Activated CD8-positive, alpha-beta T cell treated with anti-CD3 and anti-CD28 coated beads, Interleukin-2, amount 10 ng/mL, durations not matched to agents 7 days and 5 days (primary cell): ENCODE data around the gene SETD2. TPM values are rescaled to one million over a fixed set of nuclear protein-coding genes. Genes with fewer than 3 reads are reported as not detected.
"Not testable (repeated sequence)": the region's sequence is repeated elsewhere in the genome, so short reads cannot be mapped to it uniquely, and the experiment has no call there.

Source experiments
- ATAC-seq: fragments of 150-1000 bp; cut with Tn5 transposase; one replicate; pipeline ENCODE4 v1.10.0; 2021; ENCODE audit warnings: moderate library complexity
- CTCF ChIA-PET: fragments of 350-600 bp; sonication (Branson Sonifier 250); formaldehyde crosslinking; loops from one replicate; lab custom pipeline; 2021; ENCODE audit warnings: antibody characterized with exemption; lab: Charles Lee
- POLR2A ChIA-PET: fragments of 350-600 bp; sonication (Branson Sonifier 250); formaldehyde crosslinking; loops from one replicate; lab custom pipeline; 2021; ENCODE audit warnings: antibody characterized with exemption; lab: Charles Lee
- DNase-seq: peaks from one replicate; pipeline ENCODE4 v3.0.0-alpha.2; 2020
- H3K27ac Mint-ChIP-seq: one replicate; pipeline ENCODE4 v1.8.0; 2021; ENCODE audit warnings: mild to moderate bottlenecking, mixed read lengths
- H3K27me3 Mint-ChIP-seq: one replicate; pipeline ENCODE4 v1.8.0; 2021; ENCODE audit warnings: low read depth, mixed read lengths
- H3K36me3 Mint-ChIP-seq: one replicate; pipeline ENCODE4 v1.8.0; 2021; ENCODE audit warnings: low read depth, mixed read lengths
- H3K4me1 Mint-ChIP-seq: one replicate; pipeline ENCODE4 v1.8.0; 2021; ENCODE audit warnings: low read depth, mixed read lengths
- H3K4me3 Mint-ChIP-seq: one replicate; pipeline ENCODE4 v1.8.0; 2021; ENCODE audit warnings: mild to moderate bottlenecking, mixed read lengths
- H3K9me3 Mint-ChIP-seq: one replicate; pipeline ENCODE4 v1.8.0; 2022; ENCODE audit warnings: mixed read lengths; ENCODE audit not compliant: insufficient read depth
- total RNA-seq, 2 experiments: library from RNA; stranded (reverse); gene quantifications; one replicate each; pipeline ENCODE4 v1.2.3, GENCODE V29; 2021

The SETD2 gene
- total RNA-seq, 2 experiments from 2014 or later: 43.1 to 48.1 TPM

- Mint-ChIP-seq H3K27ac (no peak overlapping the region), H3K36me3 (peaks cover 34% of the 10 kb centered on the region), H3K4me1 (no peaks in the 10 kb centered on the region), H3K4me3 (no peak overlapping the region), H3K27me3 (no peaks in the 10 kb centered on the region), H3K9me3 (no peaks in the 10 kb centered on the region)
- no peak for DNase-seq
- POLR2A ChIA-PET: no interaction called here
- no peak for ATAC-seq
- CTCF ChIA-PET: interaction anchor here (1.1 kb wide), 1 partner anchor 12 kb away, joined by 3 read pairs; no protein-coding TSS in a partner anchor
These were observed 67.0 kb downstream of the SETD2 start for GRCh38 chr3:47096959-47097358.

DNA sequence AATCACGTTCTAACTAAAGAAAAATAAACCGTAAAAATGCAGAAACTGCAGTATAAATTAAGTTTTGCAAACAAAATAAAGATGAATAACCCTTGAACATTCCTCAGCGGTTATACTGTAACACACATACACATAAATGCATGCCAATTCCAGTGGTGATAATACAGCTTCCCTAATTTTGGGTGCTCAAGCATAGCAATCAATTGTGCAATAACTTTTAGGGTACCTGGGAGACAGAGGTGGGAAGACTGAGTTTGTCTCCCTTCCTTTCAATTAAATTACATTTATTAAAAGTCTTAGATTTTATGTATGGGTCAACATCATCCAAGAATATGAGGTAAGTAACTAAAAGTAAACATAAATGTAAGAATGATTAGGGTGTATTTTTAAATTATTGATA, 71.8 kb downstream of the SETD2 start:
- Mint-ChIP-seq H3K4me1 (no peaks in the 10 kb centered on the region), H3K27me3 (no peaks in the 10 kb centered on the region), H3K36me3 (peaks cover 33% of the 10 kb centered on the region), H3K4me3 (no peak overlapping the region), H3K27ac (no peak overlapping the region), H3K9me3 (no peaks in the 10 kb centered on the region)
- DNase-seq: no peak
- CTCF ChIA-PET: no interaction called here
- POLR2A ChIA-PET: no interaction called here
- no peak for ATAC-seq

GRCh38 chr3:47089630-47090029, 74.3 kb downstream of the SETD2 start:
- Mint-ChIP-seq H3K4me1 (no peaks in the 10 kb centered on the region), H3K36me3 (peaks cover 31% of the 10 kb centered on the region), H3K27me3 (no peaks in the 10 kb centered on the region), H3K4me3 (no peak overlapping the region), H3K9me3 (no peaks in the 10 kb centered on the region), H3K27ac (peak overlapping the region; percentile 3)
- CTCF ChIA-PET: no interaction called here
- ATAC-seq (no peak), DNase-seq (no peak)
- POLR2A ChIA-PET: no interaction called here

DNA sequence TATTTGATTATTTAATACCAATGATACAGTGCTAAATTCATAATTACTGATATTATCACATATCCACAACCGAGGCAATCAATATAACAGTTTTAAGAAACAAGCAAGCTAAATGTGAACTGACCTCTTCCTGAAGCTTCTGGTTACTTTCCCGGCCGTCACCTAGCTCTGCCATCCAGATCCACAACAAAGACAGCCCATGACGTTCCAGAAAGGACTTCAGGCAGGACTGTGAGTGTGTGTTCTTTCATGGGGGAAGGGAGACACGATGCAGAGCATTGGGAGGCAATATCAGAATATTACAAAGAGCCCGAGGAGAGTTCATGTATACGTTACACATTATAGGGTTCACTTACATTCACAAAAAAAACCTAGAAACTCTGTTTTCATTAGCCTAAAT, 77.8 kb downstream of the SETD2 start:
- peaks cover 6% of the 10 kb centered on the region for H3K4me1 Mint-ChIP-seq
- no peak for ATAC-seq
- H3K4me3 Mint-ChIP-seq: no peak overlapping the region
- DNase-seq: no peak
- CTCF ChIA-PET: no interaction called here
- no peaks in the 10 kb centered on the region for H3K9me3 Mint-ChIP-seq
- no peak overlapping the region for H3K27ac Mint-ChIP-seq
- no peaks in the 10 kb centered on the region for H3K27me3 Mint-ChIP-seq
- H3K36me3 Mint-ChIP-seq: peaks cover 45% of the 10 kb centered on the region
- POLR2A ChIA-PET: no interaction called here

GRCh38 chr3:47083786-47084185, 80.1 kb downstream of the SETD2 start:
- H3K4me3 Mint-ChIP-seq: no peak overlapping the region
- H3K27ac Mint-ChIP-seq: peak overlapping the region; percentile 9
- peaks cover 11% of the 10 kb centered on the region for H3K4me1 Mint-ChIP-seq
- no peak for DNase-seq
- no peaks in the 10 kb centered on the region for H3K27me3 Mint-ChIP-seq
- ATAC-seq: no peak
- ChIA-PET POLR2A (interaction anchor here (0.5 kb wide), 1 partner anchor 252 kb away, joined by 3 read pairs; no protein-coding TSS in a partner anchor), CTCF (interaction anchor here (1.6 kb wide), 1 partner anchor 80 kb away, joined by 5 read pairs; the partner anchor contains the start of gene SETD2)
- H3K36me3 Mint-ChIP-seq: peaks cover 60% of the 10 kb centered on the region
- no peaks in the 10 kb centered on the region for H3K9me3 Mint-ChIP-seq

GRCh38 chr3:47082519-47082918, 81.4 kb downstream of the SETD2 start:
- H3K9me3 Mint-ChIP-seq: no peaks in the 10 kb centered on the region
- CTCF ChIA-PET: interaction anchor here (0.9 to 1.6 kb wide), 3 partner anchors 82 to 242 kb away, joined by 4 to 5 read pairs (median 5); partner anchors contain the start of gene SETD2
- peaks cover 11% of the 10 kb centered on the region for H3K4me1 Mint-ChIP-seq
- H3K36me3 Mint-ChIP-seq: peaks cover 56% of the 10 kb centered on the region
- no peak overlapping the region for H3K27ac Mint-ChIP-seq
- ATAC-seq: no peak
- no peaks in the 10 kb centered on the region for H3K27me3 Mint-ChIP-seq
- no peak overlapping the region for H3K4me3 Mint-ChIP-seq
- POLR2A ChIA-PET: no interaction called here
- DNase-seq: no peak

DNA sequence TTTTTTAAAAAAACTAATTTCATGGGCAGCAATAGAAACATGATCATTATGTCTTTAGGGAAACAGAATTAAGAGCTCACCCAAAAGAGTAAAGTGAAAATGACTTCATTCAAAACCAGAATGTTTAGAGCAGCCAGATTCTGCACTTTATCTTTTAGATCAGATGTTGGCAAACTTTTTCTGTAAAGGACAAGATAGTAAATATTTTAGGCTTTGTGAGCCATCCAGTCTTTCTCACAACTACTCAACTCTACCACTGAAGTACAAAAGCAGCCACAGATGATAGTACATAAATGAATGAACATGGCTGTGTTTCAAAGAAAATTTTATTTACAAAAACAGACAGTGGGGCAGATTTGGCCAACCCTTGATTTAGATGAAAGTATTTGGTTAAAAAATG, 84.5 kb downstream of the SETD2 start:
- ChIA-PET CTCF (interaction anchor here (1.4 kb wide), 1 partner anchor 44 kb away, joined by 3 read pairs; no protein-coding TSS in a partner anchor), POLR2A (interaction anchor here (0.6 kb wide), 1 partner anchor 438 kb away, joined by 3 read pairs; no protein-coding TSS in a partner anchor)
- Mint-ChIP-seq H3K27ac (no peak overlapping the region), H3K27me3 (no peaks in the 10 kb centered on the region), H3K36me3 (peaks cover 57% of the 10 kb centered on the region), H3K9me3 (no peaks in the 10 kb centered on the region), H3K4me3 (no peak overlapping the region), H3K4me1 (peaks cover 12% of the 10 kb centered on the region)
- ATAC-seq (no peak), DNase-seq (no peak)

GRCh38 chr3:47073685-47074084, 90.2 kb downstream of the SETD2 start:
- POLR2A ChIA-PET: no interaction called here
- no peak for ATAC-seq
- Mint-ChIP-seq H3K9me3 (no peaks in the 10 kb centered on the region), H3K27me3 (no peaks in the 10 kb centered on the region), H3K4me3 (no peak overlapping the region), H3K27ac (no peak overlapping the region), H3K36me3 (peaks cover 42% of the 10 kb centered on the region), H3K4me1 (peaks cover 2% of the 10 kb centered on the region)
- CTCF ChIA-PET: no interaction called here
- DNase-seq: no peak

DNA sequence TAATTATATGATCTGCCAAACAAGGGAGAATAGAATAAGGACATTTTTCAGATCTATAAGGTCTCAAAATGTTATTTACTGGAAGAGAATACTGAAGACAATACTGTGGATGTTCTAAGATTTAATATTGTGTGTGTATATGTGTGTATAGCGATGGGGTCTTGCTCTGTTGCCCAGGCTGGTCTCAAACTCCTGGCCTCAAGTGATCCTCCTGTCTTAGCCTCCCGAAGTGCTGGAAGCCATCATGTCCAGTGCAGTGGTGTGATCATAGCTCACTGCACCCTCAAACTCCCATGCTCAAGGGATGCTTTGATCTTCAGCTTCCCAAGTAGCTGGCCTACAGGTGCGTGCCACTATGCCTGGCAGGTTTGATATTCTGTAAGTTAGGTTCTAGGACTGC, 93.1 kb downstream of the SETD2 start:
- Mint-ChIP-seq H3K9me3 (no peaks in the 10 kb centered on the region), H3K27me3 (no peaks in the 10 kb centered on the region), H3K4me3 (no peak overlapping the region), H3K4me1 (peaks cover 2% of the 10 kb centered on the region), H3K36me3 (peaks cover 37% of the 10 kb centered on the region), H3K27ac (no peak overlapping the region)
- POLR2A ChIA-PET: interaction anchor here (0.6 kb wide), 1 partner anchor 236 kb away, joined by 3 read pairs; no protein-coding TSS in a partner anchor
- CTCF ChIA-PET: interaction anchor here (1.1 kb wide), 1 partner anchor 220 kb away, joined by 3 read pairs; no protein-coding TSS in a partner anchor
- no peak for DNase-seq
- ATAC-seq: no peak

DNA sequence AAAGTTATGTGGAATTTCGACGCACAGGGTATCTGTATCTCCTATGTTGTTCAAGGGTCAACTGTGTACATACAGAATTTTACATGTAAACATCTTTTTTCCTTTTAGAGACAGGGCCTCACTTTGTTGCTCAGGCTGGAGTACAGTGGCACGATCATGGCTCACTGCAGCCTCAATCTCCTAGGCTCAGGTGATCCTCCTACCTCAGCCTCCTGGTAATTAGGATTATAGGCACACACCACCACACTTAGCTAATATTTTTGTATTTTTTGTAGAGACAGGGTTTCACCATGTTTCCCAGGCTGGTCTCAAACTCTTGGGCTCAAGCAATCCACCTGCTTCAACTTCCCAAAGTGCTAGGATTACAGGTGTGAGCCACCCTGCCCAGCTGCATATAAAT, 97.7 kb downstream of the SETD2 start:
- H3K4me1 Mint-ChIP-seq, H3K27me3 Mint-ChIP-seq, H3K4me3 Mint-ChIP-seq, H3K9me3 Mint-ChIP-seq, ATAC-seq, H3K27ac Mint-ChIP-seq, DNase-seq, POLR2A ChIA-PET: not testable (repeated sequence)
- peaks cover 39% of the 10 kb centered on the region for H3K36me3 Mint-ChIP-seq
- CTCF ChIA-PET: interaction anchor here (0.6 kb wide), 1 partner anchor 157 kb away, joined by 3 read pairs; no protein-coding TSS in a partner anchor

DNA sequence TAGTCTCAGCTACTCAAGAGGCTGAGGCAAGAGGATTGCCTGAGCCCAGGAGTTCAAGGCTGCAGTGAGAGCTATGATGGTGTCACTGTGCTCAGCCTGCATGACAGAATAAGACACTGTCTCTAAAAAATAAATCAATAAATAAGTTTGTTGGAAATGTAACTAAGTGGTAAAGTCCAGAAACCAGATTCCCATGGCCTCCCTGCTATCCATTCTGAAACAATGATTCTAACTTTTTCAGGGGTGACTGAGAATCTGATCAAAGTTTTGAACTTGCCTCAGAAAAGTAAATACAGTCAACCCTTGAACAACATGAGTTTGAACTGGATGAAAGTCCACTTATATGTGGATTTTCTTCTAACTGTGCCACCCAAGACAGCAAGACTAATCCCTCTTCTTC, 98.2 kb downstream of the SETD2 start:
- DNase-seq: no peak
- no peak overlapping the region for H3K27ac Mint-ChIP-seq

GRCh38 chr3:47065058-47065457, 98.9 kb downstream of the SETD2 start:
- Mint-ChIP-seq H3K36me3 (peaks cover 35% of the 10 kb centered on the region), H3K27me3 (no peaks in the 10 kb centered on the region)
- CTCF ChIA-PET: no interaction called here

More for the DNA sequence above, 98.2 kb downstream of the SETD2 start:
- peaks cover 38% of the 10 kb centered on the region for H3K36me3 Mint-ChIP-seq
- H3K9me3 Mint-ChIP-seq: no peaks in the 10 kb centered on the region
- ChIA-PET CTCF (interaction anchor here (0.6 kb wide), 1 partner anchor 156 kb away, joined by 3 read pairs; no protein-coding TSS in a partner anchor), POLR2A (no interaction called here)
- H3K4me1 Mint-ChIP-seq: peaks cover 5% of the 10 kb centered on the region
- ATAC-seq: no peak
- no peaks in the 10 kb centered on the region for H3K27me3 Mint-ChIP-seq
- no peak overlapping the region for H3K4me3 Mint-ChIP-seq

More at GRCh38 chr3:47065058-47065457, 98.9 kb downstream of the SETD2 start:
- POLR2A ChIA-PET: interaction anchor here (0.6 kb wide), 1 partner anchor 47 kb away, joined by 3 read pairs; no protein-coding TSS in a partner anchor
- no peak overlapping the region for H3K4me3 Mint-ChIP-seq
- ATAC-seq (no peak), DNase-seq (no peak)
- no peaks in the 10 kb centered on the region for H3K9me3 Mint-ChIP-seq
- H3K27ac Mint-ChIP-seq: no peak overlapping the region
- peaks cover 5% of the 10 kb centered on the region for H3K4me1 Mint-ChIP-seq
